Measurements from ENCODE around the gene RETREG1. TPM values are rescaled to one million over a fixed set of nuclear protein-coding genes. Genes with fewer than 3 reads are reported as not detected.

Gene RETREG1
- polyA plus RNA-seq, 1 of the 3 experiments (the other 2 are of a cell fraction), result 0.43 TPM

- Histone ChIP-seq H3K4me1 (ENCODE audit: control insufficient read depth in 1 of 2, insufficient read depth in 2 of 2, low read depth in 1 of 2, low read length in 1 of 2) (peaks cover 0 to 21% of the 10 kb centered on the region in 2 experiments; a peak in 2 of 4 replicates), H2AFZ (ENCODE audit: low read depth) (no peak overlapping the region), H4K20me1 (ENCODE audit: insufficient read depth) (peaks cover 39% of the 10 kb centered on the region), H3K79me2 (ENCODE audit: insufficient read depth) (peaks cover 3% of the 10 kb centered on the region; the same call in 1 of the 2 replicates), H3K9me2 (no peaks in the 10 kb centered on the region), H3F3A (replicated peaks; ENCODE audit: insufficient read depth) (peaks cover 17% of the 10 kb centered on the region), H3K36me3 (replicated peaks in 1 of 2; ENCODE audit: control insufficient read depth in 1 of 2, insufficient read depth in 2 of 2, low read length in 1 of 2) (peaks cover 19 to 55% of the 10 kb centered on the region in 2 experiments), H3K4me2 (no peak overlapping the region), H3K9me3 (no peaks in the 10 kb centered on the region), H3K27me3 (ENCODE audit: insufficient read depth) (no peaks in the 10 kb centered on the region), H3K9ac (no peak overlapping the region), H3K4me3 (ENCODE audit: low read depth in 2 of 2, low read length in 1 of 2) (no peak overlapping the region), H3K27ac (ENCODE audit: low read depth in 2 of 2, low read length in 1 of 2) (no peak overlapping the region)
- CTCF ChIA-PET, result interaction anchor here (1.2 to 7.8 kb wide), 13 partner anchors 8 to 191 kb away, joined by 3 to 74 read pairs (median 7); no protein-coding TSS in a partner anchor
- POLR2A ChIA-PET, result no interaction called here
- TF ChIP-seq MXI1 (IDR thresholded peaks at IDR 0.05; ENCODE audit: low read depth, low read length), result peak; percentile 29; the same call in 1 of the 2 replicates
- no peak for TF ChIP-seq MEF2A (IDR thresholded peaks at IDR 0.05; ENCODE audit: borderline replicate concordance, low read depth)
- 0 out of 2 replicates have a peak, but pooled peaks have one; percentile 27 for TF ChIP-seq RCOR1 (IDR thresholded peaks at IDR 0.05; ENCODE audit: low read length)
- peak; percentile 27 for DNase-seq
- WGBS (ENCODE audit: low lambda C conversion rate), result 71% methylated on average over 3 of the region's 3 CpGs
These were observed 48.8 kb upstream of the RETREG1 start for GRCh38 chr5:16665601-16666000.

GRCh38 chr5:16664368-16664767 lies 47.6 kb upstream of the RETREG1 start:
- POLR2A ChIA-PET, result no interaction called here
- CTCF ChIA-PET, result interaction anchor here (7.8 kb wide), 1 partner anchor 174 kb away, joined by 74 read pairs; no protein-coding TSS in a partner anchor
- Histone ChIP-seq H3F3A (replicated peaks; ENCODE audit: insufficient read depth) (peaks cover 9% of the 10 kb centered on the region), H3K79me2 (ENCODE audit: insufficient read depth) (peaks cover 3% of the 10 kb centered on the region; the same call in 1 of the 2 replicates), H3K4me3 (ENCODE audit: low read depth in 2 of 2, low read length in 1 of 2) (no peak overlapping the region), H3K9ac (no peak overlapping the region), H3K36me3 (replicated peaks in 1 of 2; ENCODE audit: control insufficient read depth in 1 of 2, insufficient read depth in 2 of 2, low read length in 1 of 2) (peaks cover 19 to 52% of the 10 kb centered on the region in 2 experiments), H3K27ac (ENCODE audit: low read depth in 2 of 2, low read length in 1 of 2) (no peak overlapping the region), H3K9me2 (no peaks in the 10 kb centered on the region), H4K20me1 (ENCODE audit: insufficient read depth) (peaks cover 29% of the 10 kb centered on the region; the same call in 1 of the 2 replicates), H3K9me3 (no peaks in the 10 kb centered on the region), H3K27me3 (ENCODE audit: insufficient read depth) (no peaks in the 10 kb centered on the region), H2AFZ (ENCODE audit: low read depth) (no peak overlapping the region), H3K4me2 (no peak overlapping the region), H3K4me1 (ENCODE audit: control insufficient read depth in 1 of 2, insufficient read depth in 2 of 2, low read depth in 1 of 2, low read length in 1 of 2) (peaks cover 0 to 21% of the 10 kb centered on the region in 2 experiments; a peak in 2 of 4 replicates)
- 83% methylated on average over 5 of the region's 5 CpGs for WGBS (ENCODE audit: low lambda C conversion rate)
- DNase-seq, result no peak
- no peak for TF ChIP-seq POLR2AphosphoS5 (IDR thresholded peaks at IDR 0.05; ENCODE audit: low read depth, low read length)
- TF ChIP-seq, protein P1, sequence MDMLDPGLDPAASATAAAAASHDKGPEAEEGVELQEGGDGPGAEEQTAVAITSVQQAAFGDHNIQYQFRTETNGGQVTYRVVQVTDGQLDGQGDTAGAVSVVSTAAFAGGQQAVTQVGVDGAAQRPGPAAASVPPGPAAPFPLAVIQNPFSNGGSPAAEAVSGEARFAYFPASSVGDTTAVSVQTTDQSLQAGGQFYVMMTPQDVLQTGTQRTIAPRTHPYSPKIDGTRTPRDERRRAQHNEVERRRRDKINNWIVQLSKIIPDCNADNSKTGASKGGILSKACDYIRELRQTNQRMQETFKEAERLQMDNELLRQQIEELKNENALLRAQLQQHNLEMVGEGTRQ (IDR thresholded peaks at IDR 0.05; ENCODE audit: borderline replicate concordance, low read depth, low read length), result no peak
- TF ChIP-seq, protein P2, sequence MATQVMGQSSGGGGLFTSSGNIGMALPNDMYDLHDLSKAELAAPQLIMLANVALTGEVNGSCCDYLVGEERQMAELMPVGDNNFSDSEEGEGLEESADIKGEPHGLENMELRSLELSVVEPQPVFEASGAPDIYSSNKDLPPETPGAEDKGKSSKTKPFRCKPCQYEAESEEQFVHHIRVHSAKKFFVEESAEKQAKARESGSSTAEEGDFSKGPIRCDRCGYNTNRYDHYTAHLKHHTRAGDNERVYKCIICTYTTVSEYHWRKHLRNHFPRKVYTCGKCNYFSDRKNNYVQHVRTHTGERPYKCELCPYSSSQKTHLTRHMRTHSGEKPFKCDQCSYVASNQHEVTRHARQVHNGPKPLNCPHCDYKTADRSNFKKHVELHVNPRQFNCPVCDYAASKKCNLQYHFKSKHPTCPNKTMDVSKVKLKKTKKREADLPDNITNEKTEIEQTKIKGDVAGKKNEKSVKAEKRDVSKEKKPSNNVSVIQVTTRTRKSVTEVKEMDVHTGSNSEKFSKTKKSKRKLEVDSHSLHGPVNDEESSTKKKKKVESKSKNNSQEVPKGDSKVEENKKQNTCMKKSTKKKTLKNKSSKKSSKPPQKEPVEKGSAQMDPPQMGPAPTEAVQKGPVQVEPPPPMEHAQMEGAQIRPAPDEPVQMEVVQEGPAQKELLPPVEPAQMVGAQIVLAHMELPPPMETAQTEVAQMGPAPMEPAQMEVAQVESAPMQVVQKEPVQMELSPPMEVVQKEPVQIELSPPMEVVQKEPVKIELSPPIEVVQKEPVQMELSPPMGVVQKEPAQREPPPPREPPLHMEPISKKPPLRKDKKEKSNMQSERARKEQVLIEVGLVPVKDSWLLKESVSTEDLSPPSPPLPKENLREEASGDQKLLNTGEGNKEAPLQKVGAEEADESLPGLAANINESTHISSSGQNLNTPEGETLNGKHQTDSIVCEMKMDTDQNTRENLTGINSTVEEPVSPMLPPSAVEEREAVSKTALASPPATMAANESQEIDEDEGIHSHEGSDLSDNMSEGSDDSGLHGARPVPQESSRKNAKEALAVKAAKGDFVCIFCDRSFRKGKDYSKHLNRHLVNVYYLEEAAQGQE (IDR thresholded peaks at IDR 0.05; ENCODE audit: low read depth, low read length), result no peak
- no peak for TF ChIP-seq EZH2phosphoT487 (IDR thresholded peaks at IDR 0.05; ENCODE audit: borderline replicate concordance, low read depth)
- no peak for TF ChIP-seq SMC3 (IDR thresholded peaks at IDR 0.05; ENCODE audit: low read depth, low read length)
- TF ChIP-seq, protein P3, sequence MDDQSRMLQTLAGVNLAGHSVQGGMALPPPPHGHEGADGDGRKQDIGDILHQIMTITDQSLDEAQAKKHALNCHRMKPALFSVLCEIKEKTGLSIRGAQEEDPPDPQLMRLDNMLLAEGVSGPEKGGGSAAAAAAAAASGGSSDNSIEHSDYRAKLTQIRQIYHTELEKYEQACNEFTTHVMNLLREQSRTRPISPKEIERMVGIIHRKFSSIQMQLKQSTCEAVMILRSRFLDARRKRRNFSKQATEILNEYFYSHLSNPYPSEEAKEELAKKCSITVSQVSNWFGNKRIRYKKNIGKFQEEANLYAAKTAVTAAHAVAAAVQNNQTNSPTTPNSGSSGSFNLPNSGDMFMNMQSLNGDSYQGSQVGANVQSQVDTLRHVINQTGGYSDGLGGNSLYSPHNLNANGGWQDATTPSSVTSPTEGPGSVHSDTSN (IDR thresholded peaks at IDR 0.05), result no peak
- no peak for TF ChIP-seq CHD2 (IDR thresholded peaks at IDR 0.05; ENCODE audit: low read length, partially characterized antibody)
- no peak for TF ChIP-seq ZBTB33 (IDR thresholded peaks at IDR 0.05; ENCODE audit: borderline replicate concordance, low read depth)
- no peak for TF ChIP-seq MAX (IDR thresholded peaks at IDR 0.05; ENCODE audit: low read depth)
- TF ChIP-seq RAD21 (IDR thresholded peaks at IDR 0.05; ENCODE audit: low read length), result no peak
- TF ChIP-seq TAF1 (IDR thresholded peaks at IDR 0.05; ENCODE audit: borderline replicate concordance, low read depth, low read length), result no peak
- no peak for TF ChIP-seq SIN3A (IDR thresholded peaks at IDR 0.05; ENCODE audit: borderline replicate concordance, low read depth, low read length)
- no peak for TF ChIP-seq NRF1 (IDR thresholded peaks at IDR 0.05; ENCODE audit: low read depth, low read length)
- TF ChIP-seq JUND (IDR thresholded peaks at IDR 0.05), result no peak
- TF ChIP-seq GABPA (IDR thresholded peaks at IDR 0.05; ENCODE audit: low read depth), result no peak
- TF ChIP-seq TCF12 (IDR thresholded peaks at IDR 0.05), result no peak
- TF ChIP-seq FOXJ3 (CRISPR knock-in tag; IDR thresholded peaks at IDR 0.05), result no peak

All from SK-N-SH (cell line).